Superior temporal gyrus (tissue), 1 donor: ENCODE results near the gene NPLOC4.

Experiments used
- DNase-seq: peaks from one replicate; pipeline ENCODE4 v3.0.0-alpha.2; 2016; ENCODE audit errors: extremely low spot score

Gene NPLOC4

GRCh38 chr17:81662002-81662401, 25.1 kb upstream of the NPLOC4 start:
- no peak for DNase-seq

GRCh38 chr17:81660441-81660840, 23.5 kb upstream of the NPLOC4 start:
- DNase-seq = no peak

- DNase-seq = no peak
Measured at GRCh38 chr17:81659038-81659437, 22.1 kb upstream of the NPLOC4 start.

GRCh38 chr17:81656835-81657234, 19.9 kb upstream of the NPLOC4 start:
- DNase-seq = no peak

- DNase-seq = no peak
Measured at GRCh38 chr17:81656118-81656743, 19.3 kb upstream of the NPLOC4 start, which contains the start of gene PDE6G. PDE6G (minus strand) TSS chr17:81656542; CDS start chr17:81653305, 3,237 bp downstream.

- DNase-seq = no peak
Measured at GRCh38 chr17:81655378-81656117, 18.6 kb upstream of the NPLOC4 start.

GRCh38 chr17:81652906-81653771, 16.2 kb upstream of the NPLOC4 start:
- DNase-seq = no peak

GRCh38 chr17:81651692-81652091, 14.8 kb upstream of the NPLOC4 start:
- no peak for DNase-seq

- DNase-seq = no peak
Measured at GRCh38 chr17:81650951-81651350, 14.0 kb upstream of the NPLOC4 start.

GRCh38 chr17:81648707-81649085, 11.8 kb upstream of the NPLOC4 start:
- no peak for DNase-seq

GRCh38 chr17:81648013-81648706, 11.2 kb upstream of the NPLOC4 start:
- DNase-seq = no peak

- DNase-seq = no peak
Measured at GRCh38 chr17:81647640-81648012, 10.7 kb upstream of the NPLOC4 start.

GRCh38 chr17:81646869-81647600, 10.1 kb upstream of the NPLOC4 start:
- DNase-seq = no peak

GRCh38 chr17:81644976-81645952, 8.4 kb upstream of the NPLOC4 start:
- DNase-seq = no peak

GRCh38 chr17:81644496-81644895, 7.6 kb upstream of the NPLOC4 start:
- DNase-seq = no peak

GRCh38 chr17:81641825-81642489, 5.0 kb upstream of the NPLOC4 start:
- no peak for DNase-seq

- DNase-seq = no peak
Measured at GRCh38 chr17:81640011-81640410, 3.1 kb upstream of the NPLOC4 start.

- DNase-seq = no peak
Measured at GRCh38 chr17:81638683-81639082, 1.8 kb upstream of the NPLOC4 start.

GRCh38 chr17:81635973-81636504, 873 bp downstream of the NPLOC4 start:
- DNase-seq = peak; percentile 33
